Measurements from ENCODE around the gene NEK6. TPM values are rescaled to one million over a fixed set of nuclear protein-coding genes. Genes with fewer than 3 reads are reported as not detected.

Gene NEK6
- total RNA-seq, 4 donors from 2014 or later, result 6.0 to 14.7 (median 9.1) TPM

DNA sequence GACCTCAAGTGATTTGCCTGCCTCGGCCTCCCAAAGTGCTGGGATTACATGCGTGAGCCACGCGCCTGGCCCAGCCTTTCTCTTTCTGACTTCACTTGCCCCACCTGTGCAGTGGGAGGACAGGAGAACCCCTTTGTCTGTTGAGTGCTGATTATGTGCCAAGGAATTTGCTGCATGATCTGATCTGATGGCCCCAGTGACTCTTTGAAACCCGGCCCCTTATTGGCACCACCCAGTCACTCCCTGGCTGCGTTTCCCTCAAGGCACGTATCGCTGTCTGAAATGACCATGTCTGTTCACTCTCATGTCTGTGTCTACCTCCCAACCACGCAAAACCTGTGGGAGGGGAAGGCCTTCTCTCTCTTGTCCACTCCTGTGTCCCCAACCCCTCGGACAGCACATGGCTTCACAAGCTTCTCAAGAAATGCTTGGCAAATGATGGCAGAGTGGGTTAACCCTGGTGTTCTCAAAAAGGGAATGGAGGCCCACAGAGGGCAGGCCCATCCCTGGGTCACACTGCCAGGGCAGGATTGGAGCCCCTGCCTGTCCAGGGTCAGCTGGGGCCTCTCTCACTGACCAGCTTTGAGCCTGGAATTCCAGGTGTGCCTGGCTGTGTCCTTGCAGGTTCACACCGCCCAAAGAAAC is 21.9 kb downstream of the NEK6 start:
- 61 to 62% methylated on average over 10 to 11 of the region's 11 CpGs for WGBS, 2 donors
- intact Hi-C loops (cut with DNase I; ENCODE audit: low total_unique reads), result no loop called here

DNA sequence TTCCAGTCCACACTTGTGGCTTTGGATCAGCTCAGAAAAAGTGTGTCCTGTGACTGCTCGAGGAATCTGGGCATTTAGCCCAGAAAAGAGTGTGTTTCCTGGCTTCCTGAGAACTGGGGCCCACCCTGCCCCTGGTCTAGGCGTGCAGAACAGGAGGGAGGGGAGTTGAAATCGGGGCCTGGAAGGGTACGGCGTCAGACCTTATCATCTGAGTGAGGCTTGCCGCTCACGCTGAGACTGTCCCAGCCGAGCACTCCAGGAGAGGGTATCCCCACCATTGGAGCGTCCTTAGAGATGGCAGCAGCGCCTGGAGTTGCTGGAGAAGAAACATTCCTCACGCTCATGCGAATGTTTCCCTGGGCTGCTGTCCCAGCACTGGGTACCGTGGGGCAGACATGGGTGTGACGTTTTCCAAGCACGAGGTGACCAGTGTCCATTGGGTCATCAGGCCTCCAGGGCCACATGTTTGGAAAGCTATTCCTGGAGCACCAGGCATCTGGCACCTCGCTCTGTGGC is 22.5 kb downstream of the NEK6 start:
- WGBS, 2 donors, result 33 to 49% methylated on average over 11 to 13 of the region's 16 CpGs
- H3K4me3 ChIP-seq (ENCODE audit: low read depth, poor library complexity, severe bottlenecking), result no peak overlapping the region
- intact Hi-C loops (cut with DNase I; ENCODE audit: low total_unique reads), result no loop called here
- DNase-seq (ENCODE audit: low spot score in 2 of 2), result peak in 1 of 2 donors; percentile 54
- TF ChIP-seq, protein P1, sequence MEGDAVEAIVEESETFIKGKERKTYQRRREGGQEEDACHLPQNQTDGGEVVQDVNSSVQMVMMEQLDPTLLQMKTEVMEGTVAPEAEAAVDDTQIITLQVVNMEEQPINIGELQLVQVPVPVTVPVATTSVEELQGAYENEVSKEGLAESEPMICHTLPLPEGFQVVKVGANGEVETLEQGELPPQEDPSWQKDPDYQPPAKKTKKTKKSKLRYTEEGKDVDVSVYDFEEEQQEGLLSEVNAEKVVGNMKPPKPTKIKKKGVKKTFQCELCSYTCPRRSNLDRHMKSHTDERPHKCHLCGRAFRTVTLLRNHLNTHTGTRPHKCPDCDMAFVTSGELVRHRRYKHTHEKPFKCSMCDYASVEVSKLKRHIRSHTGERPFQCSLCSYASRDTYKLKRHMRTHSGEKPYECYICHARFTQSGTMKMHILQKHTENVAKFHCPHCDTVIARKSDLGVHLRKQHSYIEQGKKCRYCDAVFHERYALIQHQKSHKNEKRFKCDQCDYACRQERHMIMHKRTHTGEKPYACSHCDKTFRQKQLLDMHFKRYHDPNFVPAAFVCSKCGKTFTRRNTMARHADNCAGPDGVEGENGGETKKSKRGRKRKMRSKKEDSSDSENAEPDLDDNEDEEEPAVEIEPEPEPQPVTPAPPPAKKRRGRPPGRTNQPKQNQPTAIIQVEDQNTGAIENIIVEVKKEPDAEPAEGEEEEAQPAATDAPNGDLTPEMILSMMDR (IDR thresholded peaks at IDR 0.05), result no peak
- TF ChIP-seq POLR2A (IDR thresholded peaks at IDR 0.05), result no peak

More for the DNA sequence above, 21.9 kb downstream of the NEK6 start:
- no peak for TF ChIP-seq POLR2A (IDR thresholded peaks at IDR 0.05)
- TF ChIP-seq, protein P1 (IDR thresholded peaks at IDR 0.05), result no peak
- H3K4me3 ChIP-seq (ENCODE audit: low read depth, poor library complexity, severe bottlenecking), result no peak overlapping the region
- no peak for DNase-seq (ENCODE audit: low spot score in 2 of 2)

DNA sequence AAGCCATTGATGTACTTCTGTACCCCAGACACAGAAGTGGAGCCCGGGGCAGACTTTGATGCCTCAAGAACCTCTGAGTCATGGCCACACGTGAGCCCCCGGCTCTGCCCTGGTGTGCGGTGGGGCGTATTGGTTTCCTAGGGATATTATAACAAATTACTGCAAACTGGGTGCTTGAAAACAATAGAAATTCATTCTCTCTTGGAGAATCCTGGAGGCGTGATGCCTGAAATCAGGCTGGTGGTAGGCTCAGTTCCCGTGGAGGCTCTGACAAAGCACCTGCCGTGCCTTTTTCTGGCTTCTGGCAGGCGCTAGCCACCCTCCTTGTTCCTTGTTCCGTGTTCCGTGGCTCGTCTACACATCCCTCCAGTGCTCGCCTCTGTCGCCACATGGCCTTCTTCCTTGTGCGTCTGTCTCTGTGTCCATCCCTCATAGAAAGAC is 24.2 kb downstream of the NEK6 start:
- no peak overlapping the region for H3K4me3 ChIP-seq (ENCODE audit: low read depth, poor library complexity, severe bottlenecking)
- intact Hi-C loops (cut with DNase I; ENCODE audit: low total_unique reads), result no loop called here
- TF ChIP-seq POLR2A (IDR thresholded peaks at IDR 0.05), result no peak
- TF ChIP-seq, protein P1 (IDR thresholded peaks at IDR 0.05), result no peak
- DNase-seq (ENCODE audit: low spot score in 2 of 2), result peak in 1 of 2 donors; percentile 44
- 68 to 71% methylated on average over 15 of the region's 15 CpGs for WGBS, 2 donors

DNA sequence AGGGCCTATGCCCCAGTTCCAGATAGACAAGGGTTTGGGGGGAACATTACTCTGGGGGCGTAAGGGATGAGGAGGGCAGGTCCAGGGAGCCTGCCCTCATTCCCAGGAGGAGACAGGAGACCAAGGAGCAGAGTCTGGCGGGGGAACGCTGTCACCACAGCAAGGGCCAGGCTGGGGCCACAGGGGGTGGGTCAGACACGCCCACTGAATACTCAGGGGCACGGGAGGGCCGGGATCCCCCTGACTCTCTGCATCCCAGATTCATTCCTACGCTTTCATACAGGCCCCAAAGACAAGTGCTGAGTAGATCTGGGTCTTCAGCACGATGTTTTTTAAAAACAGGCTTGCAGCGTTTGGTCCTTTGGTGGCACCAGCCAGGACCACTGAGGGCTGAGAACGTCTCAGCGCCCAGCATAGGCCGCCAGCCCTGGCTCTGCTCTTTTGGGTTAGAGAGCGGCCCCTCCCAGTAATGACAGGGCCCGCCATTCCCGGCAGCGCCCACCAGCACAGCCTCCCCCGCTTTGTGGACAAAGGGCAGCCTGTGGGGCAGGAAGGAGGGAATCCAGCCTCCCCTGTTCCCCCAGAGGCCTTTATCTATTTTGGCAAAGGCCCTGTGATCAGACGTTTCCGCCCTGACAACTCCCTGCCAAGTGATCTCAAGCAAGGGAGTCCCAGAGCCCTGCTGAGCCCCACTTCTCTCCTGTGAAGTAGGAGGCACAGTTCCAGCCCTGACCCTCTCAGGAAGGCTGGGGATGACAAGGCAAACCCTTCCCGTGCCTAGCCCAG is 24.9 kb downstream of the NEK6 start:
- TF ChIP-seq, protein P1 (IDR thresholded peaks at IDR 0.05), result no peak
- TF ChIP-seq POLR2A (IDR thresholded peaks at IDR 0.05), result no peak
- no peak overlapping the region for H3K4me3 ChIP-seq (ENCODE audit: low read depth, poor library complexity, severe bottlenecking)
- intact Hi-C loops (cut with DNase I; ENCODE audit: low total_unique reads), result no loop called here
- no peak for DNase-seq (ENCODE audit: low spot score in 2 of 2)
- 54 to 63% methylated on average over 19 to 20 of the region's 20 CpGs for WGBS, 2 donors

DNA sequence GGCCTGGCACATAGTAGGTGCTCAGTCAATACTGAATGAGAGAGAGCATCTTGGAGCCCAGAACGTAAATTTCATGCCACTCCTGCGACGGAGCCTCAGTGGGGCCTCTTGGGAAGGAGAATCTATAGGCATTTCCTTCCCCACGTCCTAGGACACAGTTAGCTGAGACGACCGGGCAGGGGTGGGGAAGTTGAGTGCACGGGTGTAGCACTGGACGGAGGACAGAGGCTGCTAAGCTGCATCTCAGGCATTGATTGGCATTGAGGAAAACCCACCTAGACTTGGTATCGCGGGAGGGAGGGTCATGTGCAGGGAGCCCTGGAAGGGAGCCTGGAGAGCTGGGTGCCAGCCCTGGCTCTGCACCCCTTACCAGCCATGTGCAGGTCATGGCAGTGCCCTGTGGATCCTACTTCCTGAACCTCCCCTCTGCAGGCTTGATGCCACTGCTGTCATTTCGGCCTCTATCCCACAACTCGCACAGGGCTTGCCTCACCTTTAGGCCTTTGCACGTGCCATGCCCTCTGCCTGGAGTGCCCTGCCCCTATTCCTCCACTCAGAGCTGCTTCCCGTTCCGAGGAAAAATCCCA is 25.6 kb downstream of the NEK6 start:
- WGBS, 2 donors, result 82 to 92% methylated on average over 15 of the region's 15 CpGs
- no peak for DNase-seq (ENCODE audit: low spot score in 2 of 2)
- H3K4me3 ChIP-seq (ENCODE audit: low read depth, poor library complexity, severe bottlenecking), result no peak overlapping the region
- TF ChIP-seq POLR2A (IDR thresholded peaks at IDR 0.05), result no peak
- TF ChIP-seq, protein P1 (IDR thresholded peaks at IDR 0.05), result no peak
- intact Hi-C loops (cut with DNase I; ENCODE audit: low total_unique reads), result no loop called here

Data from lower leg skin (tissue), 4 donors.